Measurements from ENCODE around the gene PRSS3.
"Not testable (repeated sequence)": the region's sequence is repeated elsewhere in the genome, so short reads cannot be mapped to it uniquely, and the experiment has no call there.

Gene PRSS3

GRCh38 chr9:33847894-33848205 lies 52.5 kb downstream of the PRSS3 start:
- DNase-seq (ENCODE audit: low read depth, low spot score); H3K4me3 ChIP-seq (ENCODE audit: low read length): not testable (repeated sequence)

Data from Jurkat, Clone E6-1 (cell line).